Ectodermal cell (in vitro differentiated cells): ENCODE measurements around the gene G6PD.

Source experiments
- H3K27ac ChIP-seq: 2 replicates; pipeline ENCODE4 v1.7.0; 2013; ENCODE audit warnings: mild to moderate bottlenecking, low read depth, low read length; ENCODE audit not compliant: insufficient read depth, poor library complexity, severe bottlenecking
- H3K27me3 ChIP-seq: 2 replicates; pipeline ENCODE4 v1.7.0; 2013; ENCODE audit warnings: mild to moderate bottlenecking, low read length; ENCODE audit not compliant: insufficient read depth, control insufficient read depth, poor library complexity, severe bottlenecking
- H3K36me3 ChIP-seq: one replicate; pipeline ENCODE4 v1.7.0; 2013; ENCODE audit warnings: low read length; ENCODE audit not compliant: control insufficient read depth, insufficient read depth
- H3K4me1 ChIP-seq: one replicate; pipeline ENCODE4 v1.7.0; 2013; ENCODE audit warnings: low read length; ENCODE audit not compliant: control insufficient read depth, insufficient read depth
- H3K4me3 ChIP-seq: 2 replicates; pipeline ENCODE4 v1.7.0; 2013; ENCODE audit warnings: low read depth, low read length, control low read depth; ENCODE audit not compliant: insufficient read depth
- H3K9me3 ChIP-seq: 2 replicates; pipeline ENCODE4 v1.7.0; 2013; ENCODE audit warnings: mild to moderate bottlenecking, low read length, moderate library complexity; ENCODE audit not compliant: control insufficient read depth
- WGBS, 2 experiments: methylation state at CpG; one replicate each; pipeline ENCODE4 v1.1.7; 2013; ENCODE audit warnings: missing lambda C conversion rate in 2 of 2; 5-methylcytosine and 5-hydroxymethylcytosine counted together

Gene G6PD

GRCh38 chrX:154486396-154487207 is 60.0 kb downstream of the G6PD start, which contains the start of gene UBL4A:
TSS of gene UBL4A (minus strand) at chrX:154486615. CDS start at chrX:154486584, 31 bp downstream.
- 3% methylated on average over 94 to 95 of the region's 95 CpGs for WGBS, 2 experiments
- peaks cover 9% of the 10 kb centered on the region for H3K27me3 ChIP-seq
- H3K36me3 ChIP-seq: no peaks in the 10 kb centered on the region
- H3K4me1 ChIP-seq: peaks cover 5% of the 10 kb centered on the region
- no peak within 1 kb of the TSS for H3K27ac ChIP-seq
- H3K4me3 ChIP-seq: peak within 1 kb of the TSS; percentile 55
- H3K9me3 ChIP-seq: no peaks in the 10 kb centered on the region

DNA sequence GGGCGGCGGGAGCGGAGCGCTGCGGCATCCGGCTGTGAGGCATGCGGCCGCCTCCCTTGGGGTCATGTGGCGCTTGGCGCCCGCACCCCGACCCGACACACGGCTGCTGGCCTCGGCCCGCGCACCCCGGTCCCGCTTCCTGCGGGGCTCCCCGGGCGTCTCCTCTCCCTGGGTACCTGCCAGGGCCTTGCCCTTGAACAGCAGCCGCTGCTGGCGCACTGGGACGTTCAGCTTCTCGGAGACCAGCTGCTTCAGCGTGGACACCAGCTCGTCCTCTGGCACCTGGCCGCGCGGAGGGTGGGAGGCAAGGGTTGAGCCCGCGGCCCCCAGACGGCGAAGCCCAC is 60.6 kb downstream of the G6PD start:
- peaks cover 9% of the 10 kb centered on the region for H3K27me3 ChIP-seq
- no peak overlapping the region for H3K27ac ChIP-seq
- H3K9me3 ChIP-seq: no peaks in the 10 kb centered on the region
- H3K36me3 ChIP-seq: no peaks in the 10 kb centered on the region
- 1 to 2% methylated on average over 35 of the region's 35 CpGs for WGBS, 2 experiments
- peak overlapping the region; percentile 55 for H3K4me3 ChIP-seq
- peaks cover 5% of the 10 kb centered on the region for H3K4me1 ChIP-seq

- no peaks in the 10 kb centered on the region for H3K9me3 ChIP-seq
- peaks cover 5% of the 10 kb centered on the region for H3K4me1 ChIP-seq
- 59 to 62% methylated on average over 35 of the region's 35 CpGs for WGBS, 2 experiments
- H3K27me3 ChIP-seq: peaks cover 9% of the 10 kb centered on the region
- H3K36me3 ChIP-seq: no peaks in the 10 kb centered on the region
- no peak overlapping the region for H3K27ac ChIP-seq
- peak overlapping the region; percentile 55 for H3K4me3 ChIP-seq
These were observed 61.2 kb downstream of the G6PD start for GRCh38 chrX:154485150-154486051.

- peaks cover 5% of the 10 kb centered on the region for H3K4me1 ChIP-seq
- peaks cover 4% of the 10 kb centered on the region for H3K27me3 ChIP-seq
- H3K27ac ChIP-seq: no peak overlapping the region
- H3K36me3 ChIP-seq: no peaks in the 10 kb centered on the region
- no peaks in the 10 kb centered on the region for H3K9me3 ChIP-seq
- WGBS, 2 experiments: 95 to 96% methylated on average over 16 of the region's 16 CpGs
- no peak overlapping the region for H3K4me3 ChIP-seq
These were observed 62.1 kb downstream of the G6PD start for GRCh38 chrX:154484255-154485149.

DNA sequence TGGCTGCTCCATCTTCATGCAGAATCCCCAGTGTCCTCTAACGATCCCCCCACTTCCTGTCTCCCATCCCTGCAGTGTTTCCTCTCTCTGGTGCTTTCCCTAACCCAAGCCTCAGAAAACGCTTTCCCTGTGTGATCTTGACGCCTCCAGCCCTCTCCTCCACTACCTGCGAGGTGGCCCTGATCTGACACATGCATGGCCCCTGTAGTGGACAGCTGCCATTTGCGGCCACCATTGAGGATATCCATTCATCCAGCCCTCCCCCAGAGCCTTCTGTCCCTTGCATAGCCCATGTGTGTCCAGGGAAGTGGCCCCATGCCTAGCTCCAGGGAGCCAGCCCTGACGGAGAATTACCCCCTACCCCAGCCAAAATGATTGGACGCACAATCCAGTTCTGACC is 63.3 kb downstream of the G6PD start:
- no peak overlapping the region for H3K27ac ChIP-seq
- H3K36me3 ChIP-seq: no peaks in the 10 kb centered on the region
- peaks cover 4% of the 10 kb centered on the region for H3K27me3 ChIP-seq
- 92 to 93% methylated on average over 7 of the region's 7 CpGs for WGBS, 2 experiments
- no peaks in the 10 kb centered on the region for H3K9me3 ChIP-seq
- peaks cover 5% of the 10 kb centered on the region for H3K4me1 ChIP-seq
- H3K4me3 ChIP-seq: no peak overlapping the region

GRCh38 chrX:154482786-154483185 is 63.9 kb downstream of the G6PD start:
- no peaks in the 10 kb centered on the region for H3K9me3 ChIP-seq
- H3K27me3 ChIP-seq: peaks cover 4% of the 10 kb centered on the region
- no peaks in the 10 kb centered on the region for H3K36me3 ChIP-seq
- no peak overlapping the region for H3K4me3 ChIP-seq
- H3K4me1 ChIP-seq: peaks cover 5% of the 10 kb centered on the region
- WGBS, 2 experiments: 89 to 90% methylated on average over 7 of the region's 7 CpGs
- no peak overlapping the region for H3K27ac ChIP-seq

GRCh38 chrX:154481911-154482601 is 64.6 kb downstream of the G6PD start:
- Histone ChIP-seq H3K36me3 (no peaks in the 10 kb centered on the region), H3K4me3 (no peak overlapping the region), H3K9me3 (no peaks in the 10 kb centered on the region), H3K4me1 (peaks cover 5% of the 10 kb centered on the region), H3K27ac (no peak overlapping the region), H3K27me3 (peaks cover 4% of the 10 kb centered on the region)
- 85 to 87% methylated on average over 14 of the region's 14 CpGs for WGBS, 2 experiments
